Measurements from ENCODE around the gene HECA.

- TF ChIP-seq YY1 (IDR thresholded peaks at IDR 0.05; ENCODE audit: insufficient read depth, insufficient read length) (no peak), SUZ12 (IDR thresholded peaks at IDR 0.05; ENCODE audit: extremely low read depth, insufficient read depth, insufficient read length) (no peak)
Measured at GRCh38 chr6:139131736-139132280, 3.1 kb upstream of the HECA start.

Data from NT2/D1 (cell line).